Measurements from ENCODE around the gene RAPGEF6.

Gene RAPGEF6

DNA sequence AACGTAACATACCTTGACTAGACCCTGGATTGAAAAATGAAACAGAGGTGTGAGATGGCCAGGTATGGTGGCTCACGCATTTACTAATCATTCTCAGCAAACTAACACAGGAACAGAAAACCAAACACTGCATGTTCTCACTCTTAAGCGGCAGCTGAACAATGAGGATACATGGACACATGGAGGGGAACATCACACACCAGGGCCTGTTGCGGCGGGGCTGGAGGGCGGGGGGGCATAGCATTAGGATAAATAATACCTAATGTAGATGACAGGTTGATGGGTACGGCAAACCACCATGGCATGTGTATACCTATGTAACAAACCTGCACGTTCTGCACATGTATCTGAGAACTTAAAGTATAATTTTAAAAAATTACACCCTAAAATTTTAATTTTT is 15.9 kb downstream of the RAPGEF6 start:
- H3K9ac ChIP-seq (ENCODE audit: low read depth, low read length, poor library complexity, severe bottlenecking), result no peak overlapping the region
- H3K36me3 ChIP-seq (ENCODE audit: insufficient read depth, low read length), result no peaks in the 10 kb centered on the region
- H3K4me2 ChIP-seq (ENCODE audit: low read depth, low read length, poor library complexity, severe bottlenecking), result peak overlapping the region; percentile 12
- peaks cover 5% of the 10 kb centered on the region for H3K4me1 ChIP-seq (ENCODE audit: insufficient read depth, low read length, poor library complexity, severe bottlenecking)
- H3F3A ChIP-seq (ENCODE audit: low read depth), result no peaks in the 10 kb centered on the region
- H4K20me1 ChIP-seq (ENCODE audit: insufficient read depth, low read length, poor library complexity, severe bottlenecking), result peaks cover 6% of the 10 kb centered on the region
- H3K27me3 ChIP-seq (ENCODE audit: insufficient read depth, low read length, poor library complexity, severe bottlenecking), result no peaks in the 10 kb centered on the region
- TF ChIP-seq EZH2phosphoT487 (IDR thresholded peaks at IDR 0.05; ENCODE audit: borderline replicate concordance), result no peak
- TF ChIP-seq, protein P1, sequence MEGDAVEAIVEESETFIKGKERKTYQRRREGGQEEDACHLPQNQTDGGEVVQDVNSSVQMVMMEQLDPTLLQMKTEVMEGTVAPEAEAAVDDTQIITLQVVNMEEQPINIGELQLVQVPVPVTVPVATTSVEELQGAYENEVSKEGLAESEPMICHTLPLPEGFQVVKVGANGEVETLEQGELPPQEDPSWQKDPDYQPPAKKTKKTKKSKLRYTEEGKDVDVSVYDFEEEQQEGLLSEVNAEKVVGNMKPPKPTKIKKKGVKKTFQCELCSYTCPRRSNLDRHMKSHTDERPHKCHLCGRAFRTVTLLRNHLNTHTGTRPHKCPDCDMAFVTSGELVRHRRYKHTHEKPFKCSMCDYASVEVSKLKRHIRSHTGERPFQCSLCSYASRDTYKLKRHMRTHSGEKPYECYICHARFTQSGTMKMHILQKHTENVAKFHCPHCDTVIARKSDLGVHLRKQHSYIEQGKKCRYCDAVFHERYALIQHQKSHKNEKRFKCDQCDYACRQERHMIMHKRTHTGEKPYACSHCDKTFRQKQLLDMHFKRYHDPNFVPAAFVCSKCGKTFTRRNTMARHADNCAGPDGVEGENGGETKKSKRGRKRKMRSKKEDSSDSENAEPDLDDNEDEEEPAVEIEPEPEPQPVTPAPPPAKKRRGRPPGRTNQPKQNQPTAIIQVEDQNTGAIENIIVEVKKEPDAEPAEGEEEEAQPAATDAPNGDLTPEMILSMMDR (conservative IDR thresholded peaks at IDR 0.05; ENCODE audit: low read length), result no peak
- H3K9me3 ChIP-seq (ENCODE audit: insufficient read depth, low read depth, low read length), result no peaks in the 10 kb centered on the region
- H3K79me2 ChIP-seq (ENCODE audit: insufficient read depth, low read length), result peaks cover 98% of the 10 kb centered on the region
- H3K4me3 ChIP-seq (ENCODE audit: low read length, poor library complexity, severe bottlenecking), result no peak overlapping the region
- H2AFZ ChIP-seq (ENCODE audit: low read length), result no peak overlapping the region
- no peaks in the 10 kb centered on the region for H3K9me2 ChIP-seq (replicated peaks; ENCODE audit: low read depth, low read length)

DNA sequence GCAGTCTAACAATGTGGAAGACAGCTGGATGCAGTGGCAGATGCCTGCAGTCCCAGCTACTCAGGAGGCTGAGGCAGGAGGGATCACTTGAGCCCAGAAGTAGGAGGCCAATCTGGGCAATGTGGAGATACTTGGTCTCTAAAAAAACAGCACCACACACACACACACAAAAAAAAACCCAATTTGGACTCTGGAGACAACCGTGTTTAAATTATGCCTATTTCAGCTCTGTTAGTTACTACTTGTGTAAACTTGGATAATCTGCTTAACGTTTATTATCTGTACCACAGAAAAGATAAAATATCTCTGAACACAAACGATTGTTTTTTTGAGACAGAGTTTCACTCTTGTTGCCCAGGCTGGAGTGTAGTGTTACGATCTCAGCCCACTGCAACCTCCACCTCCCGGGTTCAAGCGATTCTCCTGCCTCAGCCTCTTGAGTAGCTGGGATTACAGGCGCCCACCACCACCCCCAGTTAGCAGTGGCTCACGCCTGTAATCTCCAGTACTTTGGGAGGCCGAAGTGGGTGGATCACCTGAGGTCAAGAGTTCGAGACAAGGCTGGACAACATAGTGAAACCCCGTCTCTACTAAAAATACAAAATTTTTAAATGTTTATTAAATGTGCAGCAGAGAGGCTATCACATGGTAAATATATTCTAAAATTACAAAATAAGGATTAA is 17.7 kb downstream of the RAPGEF6 start:
- Histone ChIP-seq H4K20me1 (ENCODE audit: insufficient read depth, low read length, poor library complexity, severe bottlenecking) (peaks cover 6% of the 10 kb centered on the region), H3K4me3 (ENCODE audit: low read length, poor library complexity, severe bottlenecking) (no peak overlapping the region), H3K4me1 (ENCODE audit: insufficient read depth, low read length, poor library complexity, severe bottlenecking) (peaks cover 5% of the 10 kb centered on the region), H3F3A (ENCODE audit: low read depth) (no peaks in the 10 kb centered on the region), H3K4me2 (ENCODE audit: low read depth, low read length, poor library complexity, severe bottlenecking) (no peak overlapping the region), H3K9ac (ENCODE audit: low read depth, low read length, poor library complexity, severe bottlenecking) (no peak overlapping the region), H2AFZ (ENCODE audit: low read length) (no peak overlapping the region), H3K27me3 (ENCODE audit: insufficient read depth, low read length, poor library complexity, severe bottlenecking) (no peaks in the 10 kb centered on the region), H3K36me3 (ENCODE audit: insufficient read depth, low read length) (no peaks in the 10 kb centered on the region), H3K9me2 (replicated peaks; ENCODE audit: low read depth, low read length) (no peaks in the 10 kb centered on the region), H3K79me2 (ENCODE audit: insufficient read depth, low read length) (peaks cover 99% of the 10 kb centered on the region), H3K9me3 (ENCODE audit: insufficient read depth, low read depth, low read length) (no peaks in the 10 kb centered on the region)
- TF ChIP-seq EZH2phosphoT487 (IDR thresholded peaks at IDR 0.05; ENCODE audit: borderline replicate concordance), result no peak
- TF ChIP-seq, protein P1 (conservative IDR thresholded peaks at IDR 0.05; ENCODE audit: low read length), result no peak

DNA sequence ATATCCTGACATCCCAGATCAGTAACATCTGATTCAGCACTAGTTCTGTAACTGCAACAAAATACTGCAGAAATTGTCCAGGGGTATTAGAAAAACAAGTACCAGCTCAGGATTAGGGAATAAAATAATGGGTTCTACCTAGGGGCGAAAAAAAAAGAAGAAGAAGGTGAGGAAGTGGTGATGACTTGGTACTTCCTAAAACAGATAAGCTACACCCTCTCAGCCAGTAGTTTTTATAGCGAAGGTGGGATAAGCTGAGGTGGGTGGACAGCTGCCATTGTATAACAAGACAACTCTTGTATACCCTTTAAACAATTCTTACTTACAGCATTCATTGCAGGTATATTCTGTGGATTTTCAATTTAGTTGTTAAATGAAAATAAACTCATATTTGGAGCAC is 19.1 kb downstream of the RAPGEF6 start:
- no peak for TF ChIP-seq EZH2phosphoT487 (IDR thresholded peaks at IDR 0.05; ENCODE audit: borderline replicate concordance)
- TF ChIP-seq, protein P1 (conservative IDR thresholded peaks at IDR 0.05; ENCODE audit: low read length), result no peak
- no peaks in the 10 kb centered on the region for H3K27me3 ChIP-seq (ENCODE audit: insufficient read depth, low read length, poor library complexity, severe bottlenecking)
- H3K9me3 ChIP-seq (ENCODE audit: insufficient read depth, low read depth, low read length), result no peaks in the 10 kb centered on the region
- peaks cover 6% of the 10 kb centered on the region for H4K20me1 ChIP-seq (ENCODE audit: insufficient read depth, low read length, poor library complexity, severe bottlenecking)
- H3K4me1 ChIP-seq (ENCODE audit: insufficient read depth, low read length, poor library complexity, severe bottlenecking), result peaks cover 5% of the 10 kb centered on the region
- no peak overlapping the region for H3K4me2 ChIP-seq (ENCODE audit: low read depth, low read length, poor library complexity, severe bottlenecking)
- H3K9ac ChIP-seq (ENCODE audit: low read depth, low read length, poor library complexity, severe bottlenecking), result no peak overlapping the region
- no peaks in the 10 kb centered on the region for H3F3A ChIP-seq (ENCODE audit: low read depth)
- no peaks in the 10 kb centered on the region for H3K36me3 ChIP-seq (ENCODE audit: insufficient read depth, low read length)
- no peak overlapping the region for H2AFZ ChIP-seq (ENCODE audit: low read length)
- H3K9me2 ChIP-seq (replicated peaks; ENCODE audit: low read depth, low read length), result no peaks in the 10 kb centered on the region
- H3K4me3 ChIP-seq (ENCODE audit: low read length, poor library complexity, severe bottlenecking), result no peak overlapping the region
- H3K79me2 ChIP-seq (ENCODE audit: insufficient read depth, low read length), result peaks cover 97% of the 10 kb centered on the region
